Thymus (tissue), 11 donors: ENCODE data around the gene GRM4. TPM values are rescaled to one million over a fixed set of nuclear protein-coding genes. Genes with fewer than 3 reads are reported as not detected.

ENCODE experiments used
- DNase-seq, 9 donors: peaks; one replicate each; pipeline ENCODE4 v3.0.0-alpha.2; 2013; ENCODE audit warnings: low spot score in 9 of 9, low read depth in 6 of 9, missing footprints in 1 of 9
- H3K27ac ChIP-seq, 2 donors: one replicate each; pipeline ENCODE4 v1.5.1; 2013; ENCODE audit warnings: control low read depth in 1 of 2, low read depth in 1 of 2, low read length in 1 of 2, mild to moderate bottlenecking in 1 of 2, moderate library complexity in 1 of 2
- H3K27me3 ChIP-seq, 2 donors: one replicate each; pipeline ENCODE4 v1.5.1; 2013; ENCODE audit warnings: low read length in 1 of 2; ENCODE audit not compliant: control insufficient read depth in 2 of 2, insufficient read depth in 1 of 2
- H3K36me3 ChIP-seq, 2 donors: one replicate each; pipeline ENCODE4 v1.5.1; 2013; ENCODE audit warnings: low read length in 1 of 2, mild to moderate bottlenecking in 1 of 2, moderate library complexity in 1 of 2; ENCODE audit not compliant: control insufficient read depth in 2 of 2, insufficient read depth in 2 of 2
- H3K4me1 ChIP-seq, 2 donors: one replicate each; pipeline ENCODE4 v1.5.1; 2013; ENCODE audit warnings: low read length in 2 of 2; ENCODE audit not compliant: control insufficient read depth in 2 of 2, insufficient read depth in 2 of 2
- H3K4me3 ChIP-seq, 2 donors: one replicate each; pipeline ENCODE4 v1.5.1; 2013; ENCODE audit warnings: low read length in 2 of 2, control low read depth in 1 of 2, mild to moderate bottlenecking in 1 of 2
- H3K9me3 ChIP-seq, 2 donors: one replicate each; pipeline ENCODE4 v1.5.1; 2013; ENCODE audit warnings: low read length in 1 of 2, mild to moderate bottlenecking in 1 of 2; ENCODE audit not compliant: control insufficient read depth in 2 of 2, insufficient read depth in 1 of 2
- WGBS: extraction: QIAGEN DNeasy Blood & Tissue Kit; methylation state at CpG from one replicate; pipeline ENCODE4 v1.1.7; 2013; 5-methylcytosine and 5-hydroxymethylcytosine counted together
- polyA plus RNA-seq: library from polyadenylated mRNA; stranded (reverse); fragments of 200-250 nt; gene quantifications from one replicate; pipeline ENCODE4 v1.2.3, GENCODE V29; 2013
- total RNA-seq: library from RNA; stranded (reverse); fragments of 120-200 nt; gene quantifications from one replicate; pipeline ENCODE4 v1.2.4, GENCODE V29; 2013
- donor health status: healthy.

GRM4 gene
- total and polyA plus RNA-seq, 2 donors = 0.14 to 0.27 TPM

- Histone ChIP-seq H3K4me1 (no peaks in the 10 kb centered on the region), H3K27me3 (peaks cover 0 to 6% of the 10 kb centered on the region in 2 donors), H3K27ac (no peak overlapping the region), H3K36me3 (no peaks in the 10 kb centered on the region), H3K4me3 (no peak overlapping the region), H3K9me3 (peaks cover 0 to 19% of the 10 kb centered on the region in 2 donors)
- DNase-seq = no peak
- 80% methylated on average over 22 of the region's 22 CpGs for WGBS
These were observed 71.7 kb downstream of the GRM4 start for GRCh38 chr6:34074064-34074742.

GRCh38 chr6:34073540-34073939 is 72.3 kb downstream of the GRM4 start:
- WGBS = 79% methylated on average over 7 of the region's 7 CpGs
- H3K4me3 ChIP-seq = no peak overlapping the region
- H3K9me3 ChIP-seq = peaks cover 0 to 19% of the 10 kb centered on the region in 2 donors
- no peaks in the 10 kb centered on the region for H3K36me3 ChIP-seq
- peaks cover 0 to 5% of the 10 kb centered on the region in 2 donors for H3K27me3 ChIP-seq
- DNase-seq = no peak
- H3K27ac ChIP-seq = no peak overlapping the region
- no peaks in the 10 kb centered on the region for H3K4me1 ChIP-seq

DNA sequence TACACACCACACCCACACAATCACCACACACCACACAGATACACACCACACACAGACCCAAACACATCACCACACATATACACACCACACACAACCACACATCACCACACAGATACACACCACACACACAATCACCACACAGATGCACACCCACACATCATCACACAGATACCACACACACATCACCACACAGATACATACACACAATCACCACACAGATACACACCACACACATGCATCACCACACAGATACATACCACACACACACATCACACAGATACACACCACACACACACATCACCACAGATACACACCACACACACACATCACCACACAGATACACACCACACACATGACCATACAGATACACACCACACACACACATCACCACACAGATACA is 73.2 kb downstream of the GRM4 start:
- Histone ChIP-seq H3K36me3 (no peaks in the 10 kb centered on the region), H3K4me1 (no peaks in the 10 kb centered on the region), H3K4me3 (no peak overlapping the region), H3K9me3 (peaks cover 0 to 19% of the 10 kb centered on the region in 2 donors), H3K27me3 (peaks cover 0 to 10% of the 10 kb centered on the region in 2 donors), H3K27ac (no peak overlapping the region)
- no peak for DNase-seq

DNA sequence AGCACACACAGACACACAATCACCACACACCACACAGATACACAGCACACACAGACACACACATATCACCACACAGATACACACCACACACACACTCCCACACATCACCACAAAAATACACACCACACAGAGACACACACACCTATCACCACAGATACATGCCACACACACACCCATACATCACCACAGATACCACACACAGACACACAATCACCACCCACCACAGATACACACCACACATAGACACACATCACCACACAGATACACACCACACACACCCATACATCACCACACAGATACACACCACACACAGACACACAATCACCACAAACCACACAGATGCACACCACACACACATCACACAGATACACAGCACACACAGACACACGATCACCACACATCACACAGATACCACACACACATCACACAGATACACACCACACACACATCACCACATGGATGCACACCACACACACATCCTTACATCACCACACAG is 74.0 kb downstream of the GRM4 start:
- Histone ChIP-seq H3K4me3 (no peak overlapping the region), H3K36me3 (no peaks in the 10 kb centered on the region), H3K4me1 (no peaks in the 10 kb centered on the region), H3K27me3 (peaks cover 0 to 12% of the 10 kb centered on the region in 2 donors), H3K27ac (no peak overlapping the region), H3K9me3 (peaks cover 0 to 19% of the 10 kb centered on the region in 2 donors)
- DNase-seq = no peak
- 100% methylated on average over 1 of the region's 1 CpG for WGBS

DNA sequence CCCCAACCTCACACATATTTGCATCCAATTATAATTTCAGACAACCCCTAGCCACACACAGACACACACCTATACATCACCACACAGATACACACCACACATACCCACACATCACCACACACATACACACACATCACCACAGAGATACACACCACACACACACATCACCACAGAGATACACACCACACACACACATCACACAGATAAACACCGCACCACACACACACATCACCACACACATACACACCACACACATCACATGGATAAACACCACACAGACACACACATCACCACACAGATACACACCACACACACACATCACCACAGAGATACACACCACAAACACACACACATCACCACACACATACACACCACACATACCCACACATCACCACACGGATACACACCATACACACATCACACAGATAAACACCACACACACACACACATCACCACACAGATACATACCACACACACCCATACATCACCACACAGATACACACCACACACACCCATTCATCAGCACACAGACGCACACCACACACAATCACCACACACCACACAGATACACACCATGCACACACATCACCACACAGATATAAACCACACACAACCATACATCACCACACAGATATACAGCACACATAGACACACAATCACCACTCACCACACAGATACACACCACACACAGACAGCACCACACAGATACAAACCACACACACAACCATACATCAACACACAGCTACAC is 74.6 kb downstream of the GRM4 start:
- peaks cover 0 to 19% of the 10 kb centered on the region in 2 donors for H3K9me3 ChIP-seq
- H3K27me3 ChIP-seq = peaks cover 0 to 15% of the 10 kb centered on the region in 2 donors
- H3K27ac ChIP-seq = no peak overlapping the region
- H3K4me3 ChIP-seq = no peak overlapping the region
- H3K36me3 ChIP-seq = no peaks in the 10 kb centered on the region
- DNase-seq = no peak
- 94% methylated on average over 3 of the region's 3 CpGs for WGBS
- H3K4me1 ChIP-seq = no peaks in the 10 kb centered on the region

DNA sequence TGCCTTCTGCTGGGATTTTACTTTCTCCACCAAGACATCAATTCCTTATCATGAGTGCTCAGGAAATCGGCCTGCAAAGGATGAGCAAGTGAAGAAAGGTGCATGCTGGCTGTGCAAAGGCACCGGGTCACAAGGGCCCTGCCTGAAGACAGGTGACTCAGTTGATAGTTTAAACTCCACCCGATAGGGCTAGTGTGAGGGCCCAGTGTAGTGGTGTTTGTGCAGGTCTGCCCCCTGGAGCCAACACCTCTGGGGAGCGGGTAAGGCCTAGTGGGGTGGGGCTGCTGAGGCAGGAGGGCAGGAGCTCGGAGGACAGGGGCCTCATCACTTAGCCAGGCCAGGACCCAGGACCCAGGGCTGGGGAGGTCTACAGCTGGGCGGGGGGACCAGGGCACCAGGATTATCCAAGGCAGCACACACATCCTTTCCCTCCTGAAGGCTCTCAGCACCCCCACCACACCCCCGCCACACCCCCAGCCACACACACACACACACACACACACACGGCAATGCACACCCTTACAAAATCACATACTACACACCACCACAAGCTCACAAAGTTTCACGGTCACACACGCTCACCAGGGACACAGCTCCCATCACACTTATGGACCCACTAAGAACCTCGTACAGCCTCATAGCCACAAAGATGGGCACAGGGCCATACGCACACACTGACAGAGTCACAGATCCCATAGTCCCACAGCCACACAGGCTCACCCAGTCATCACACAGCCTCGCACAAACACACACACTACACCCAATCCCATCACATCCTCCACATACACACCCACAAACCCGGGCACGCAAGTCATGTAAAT is 75.4 kb downstream of the GRM4 start:
- H3K9me3 ChIP-seq = peaks cover 0 to 19% of the 10 kb centered on the region in 2 donors
- H3K4me3 ChIP-seq = no peak overlapping the region
- no peaks in the 10 kb centered on the region for H3K36me3 ChIP-seq
- WGBS = 89% methylated on average over 15 of the region's 15 CpGs
- no peaks in the 10 kb centered on the region for H3K4me1 ChIP-seq
- peaks cover 0 to 20% of the 10 kb centered on the region in 2 donors for H3K27me3 ChIP-seq
- no peak overlapping the region for H3K27ac ChIP-seq
- no peak for DNase-seq

GRCh38 chr6:34068462-34069044 is 77.3 kb downstream of the GRM4 start:
- DNase-seq = no peak
- no peak overlapping the region for H3K4me3 ChIP-seq
- no peak overlapping the region for H3K27ac ChIP-seq
- WGBS = 67% methylated on average over 8 of the region's 8 CpGs
- H3K27me3 ChIP-seq = peaks cover 0 to 33% of the 10 kb centered on the region in 2 donors
- H3K4me1 ChIP-seq = no peaks in the 10 kb centered on the region
- H3K36me3 ChIP-seq = no peaks in the 10 kb centered on the region
- H3K9me3 ChIP-seq = peaks cover 0 to 19% of the 10 kb centered on the region in 2 donors

GRCh38 chr6:34067814-34068213 is 78.1 kb downstream of the GRM4 start:
- no peak overlapping the region for H3K4me3 ChIP-seq
- no peak for DNase-seq
- H3K27ac ChIP-seq = no peak overlapping the region
- H3K27me3 ChIP-seq = peaks cover 0 to 39% of the 10 kb centered on the region in 2 donors
- no peaks in the 10 kb centered on the region for H3K4me1 ChIP-seq
- 73% methylated on average over 13 of the region's 13 CpGs for WGBS
- peaks cover 0 to 16% of the 10 kb centered on the region in 2 donors for H3K9me3 ChIP-seq
- no peaks in the 10 kb centered on the region for H3K36me3 ChIP-seq
